GM12891 (cell line): ENCODE results near the gene ZRANB3.
A peak's percentile ranks its signal among the peaks of the same experiment; 100 is the strongest.

ENCODE experiments used
- DNase-seq: peaks from one replicate; pipeline ENCODE4 v3.0.0; 2011; ENCODE audit warnings: low spot score; ENCODE audit not compliant: insufficient read length
- FAIRE-seq: peaks from 2 replicates; lab custom pipeline; 2011; peaks lifted over from hg19 to GRCh38; lab: Jason Lieb, UNC
- PAX5 ChIP-seq: IDR thresholded peaks from 2 replicates; pipeline ENCODE4 v1.6.1; 2011; ENCODE audit warnings: low read length, moderate library complexity, mild to moderate bottlenecking; ENCODE audit not compliant: insufficient read depth, severe bottlenecking
- POLR2A ChIP-seq: IDR thresholded peaks from 2 replicates; pipeline ENCODE4 v1.6.1; 2011; ENCODE audit warnings: low read depth, low read length, control low read depth
- POLR2AphosphoS5 ChIP-seq: IDR thresholded peaks from 2 replicates; pipeline ENCODE4 v1.6.1; 2011; ENCODE audit warnings: low read depth, low read length, control low read depth
- POU2F2 ChIP-seq: IDR thresholded peaks from 2 replicates; pipeline ENCODE4 v1.6.1; 2011; ENCODE audit warnings: low read depth, mild to moderate bottlenecking, control low read depth, low read length, moderate library complexity
- SPI1 ChIP-seq: IDR thresholded peaks from 2 replicates; pipeline ENCODE4 v1.6.1; 2011; ENCODE audit warnings: low read depth, low read length, control low read depth
- TAF1 ChIP-seq: IDR thresholded peaks from 2 replicates; pipeline ENCODE4 v1.6.1; 2011; ENCODE audit warnings: low read depth, low read length, control low read depth

The ZRANB3 gene

DNA sequence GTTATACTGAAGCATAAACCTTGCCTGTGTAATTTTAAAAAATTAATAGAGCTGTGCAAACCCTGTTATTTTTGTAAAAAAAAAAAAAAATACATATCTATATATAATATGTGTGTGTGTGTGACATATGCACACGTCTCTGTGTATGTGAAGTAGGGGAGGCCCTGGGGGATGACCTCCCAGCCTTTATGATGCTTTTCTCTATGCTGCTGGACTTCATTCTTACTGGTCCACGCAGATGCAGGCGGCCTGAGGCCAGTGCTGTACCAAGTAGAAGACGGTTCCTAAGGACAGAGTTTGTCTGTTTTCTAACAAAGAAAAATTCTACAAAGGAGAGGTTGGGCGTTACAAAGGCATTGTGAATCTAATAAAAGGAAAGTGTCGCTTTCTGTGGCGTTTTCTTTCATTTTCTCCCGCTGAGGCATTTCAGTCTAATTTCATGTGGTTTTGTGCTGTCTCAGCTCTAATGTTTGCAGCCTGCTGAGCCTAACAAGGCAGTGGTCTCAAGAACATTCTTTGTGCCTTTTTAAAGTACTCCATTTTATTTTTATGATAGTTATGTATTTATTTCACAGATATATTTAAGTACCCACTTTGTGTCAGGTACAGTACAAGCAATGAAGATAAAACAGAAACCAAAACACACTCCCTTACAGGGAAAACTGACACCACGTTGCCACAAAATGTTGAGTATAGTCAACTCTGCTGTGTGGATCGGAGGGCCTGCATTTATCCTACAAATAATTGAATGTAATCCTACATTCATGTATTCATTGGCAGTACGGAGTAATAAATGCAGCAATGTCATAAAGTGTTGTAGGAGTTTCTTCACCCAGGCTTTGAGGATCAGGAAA is 360.9 kb downstream of the ZRANB3 start:
- DNase-seq (no peak), FAIRE-seq (no peak)
- no peak for TF ChIP-seq SPI1
- no peak for TF ChIP-seq PAX5
- TF ChIP-seq POLR2A, result no peak
- no peak for TF ChIP-seq POLR2AphosphoS5
- no peak for TF ChIP-seq TAF1
- TF ChIP-seq POU2F2, result no peak

DNA sequence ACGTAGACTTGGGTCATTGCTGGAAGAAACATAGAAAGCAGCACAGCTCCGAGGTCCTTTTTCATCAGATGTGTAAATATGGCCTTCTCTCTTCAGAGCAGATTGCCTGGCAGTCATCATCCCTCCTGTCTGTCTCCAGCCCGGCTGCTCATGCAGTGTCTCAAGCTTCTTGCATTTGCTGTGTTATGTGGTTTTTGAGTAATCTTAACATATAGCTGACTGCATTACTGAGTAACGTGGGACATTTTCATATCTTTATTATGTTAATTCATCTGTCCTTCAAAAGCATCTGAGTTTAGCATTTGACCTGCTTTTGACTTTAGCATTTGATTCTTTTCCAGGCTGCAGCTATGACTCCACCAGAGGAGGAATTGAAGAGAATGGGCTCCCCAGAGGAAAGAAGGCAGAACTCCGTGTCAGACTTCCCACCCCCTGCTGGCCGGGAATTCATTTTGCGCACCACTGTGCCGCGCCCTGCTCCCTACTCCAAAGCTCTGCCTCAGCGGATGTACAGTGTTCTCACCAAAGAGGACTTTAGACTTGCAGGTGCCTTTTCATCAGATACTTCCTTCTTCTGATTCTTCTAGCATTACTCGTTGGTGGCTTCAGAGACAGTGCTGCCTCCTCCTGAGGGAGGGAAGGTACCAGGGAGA is 362.7 kb downstream of the ZRANB3 start:
- FAIRE-seq (no peak), DNase-seq (no peak)

DNA sequence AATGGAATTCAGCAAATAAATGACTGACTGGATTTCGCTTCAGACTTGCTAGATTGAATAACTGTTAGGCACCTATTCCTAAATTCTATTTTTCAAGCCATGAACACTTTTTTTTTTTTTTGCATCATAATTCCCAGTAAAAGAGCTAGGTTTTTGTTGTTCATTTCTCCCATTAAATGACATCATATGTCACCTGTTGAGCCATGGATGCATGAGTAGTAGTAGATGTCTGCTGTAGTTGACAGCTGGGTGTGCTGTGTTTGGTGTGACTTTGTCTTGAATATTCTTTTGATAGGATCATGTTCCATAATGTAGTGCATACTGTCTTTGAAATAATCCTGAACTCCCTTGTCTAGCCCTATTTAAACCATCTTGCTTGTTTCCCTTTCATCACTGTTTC is 363.7 kb downstream of the ZRANB3 start:
- TF ChIP-seq POLR2AphosphoS5, result no peak
- no peak for TF ChIP-seq POU2F2
- TF ChIP-seq SPI1, result no peak
- no peak for TF ChIP-seq TAF1
- FAIRE-seq (peak; percentile 13), DNase-seq (no peak)

More for the DNA sequence above, 362.7 kb downstream of the ZRANB3 start:
- no peak for TF ChIP-seq POLR2A
- TF ChIP-seq SPI1, result no peak
- TF ChIP-seq TAF1, result no peak

DNA sequence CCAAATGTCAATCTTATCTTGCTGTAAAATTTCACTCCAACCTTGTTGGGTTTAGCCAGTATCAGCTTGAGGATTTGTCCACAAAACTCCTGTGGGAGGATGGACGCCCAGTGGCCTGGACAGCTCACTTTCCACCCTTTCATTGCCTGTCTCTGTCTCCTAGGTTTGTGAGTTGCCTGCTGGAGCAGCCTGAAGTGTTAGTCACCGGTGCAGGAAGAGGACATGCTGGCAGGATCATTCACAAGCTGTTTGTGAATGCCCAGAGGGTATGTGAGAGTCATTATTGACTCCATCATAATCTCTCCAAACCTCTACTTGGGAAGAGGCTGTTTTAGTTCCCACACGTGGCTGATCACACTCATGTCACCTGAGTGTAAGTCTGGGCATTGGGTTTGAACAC is 366.6 kb downstream of the ZRANB3 start:
- DNase-seq, result no peak
- no peak for TF ChIP-seq TAF1
- no peak for TF ChIP-seq POU2F2
- TF ChIP-seq POLR2AphosphoS5, result no peak
- TF ChIP-seq POLR2A, result no peak
- TF ChIP-seq PAX5, result no peak
- TF ChIP-seq SPI1, result no peak
- no peak for FAIRE-seq

DNA sequence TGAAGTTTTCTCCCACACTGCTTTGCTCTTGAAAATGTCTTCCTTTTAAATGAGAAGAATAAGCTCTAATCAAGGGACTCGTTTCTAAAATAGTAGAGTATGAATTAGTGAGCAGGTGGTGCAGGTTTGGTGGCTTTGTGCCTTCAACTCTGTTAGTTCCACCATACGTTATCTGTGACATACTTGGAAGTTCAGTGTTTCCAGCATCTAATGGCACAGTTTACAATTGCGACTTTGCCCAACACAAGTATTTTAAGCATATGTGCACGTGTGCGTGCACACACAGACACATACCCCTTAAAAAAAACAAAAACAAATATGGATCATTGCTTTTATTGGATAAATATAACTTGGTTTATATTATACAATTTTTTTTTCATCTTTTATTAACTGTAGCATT is 367.1 kb downstream of the ZRANB3 start:
- FAIRE-seq (no peak), DNase-seq (no peak)
- TF ChIP-seq SPI1, result no peak
- TF ChIP-seq PAX5, result no peak
- no peak for TF ChIP-seq POLR2AphosphoS5
- no peak for TF ChIP-seq POLR2A
- no peak for TF ChIP-seq POU2F2
- TF ChIP-seq TAF1, result no peak

DNA sequence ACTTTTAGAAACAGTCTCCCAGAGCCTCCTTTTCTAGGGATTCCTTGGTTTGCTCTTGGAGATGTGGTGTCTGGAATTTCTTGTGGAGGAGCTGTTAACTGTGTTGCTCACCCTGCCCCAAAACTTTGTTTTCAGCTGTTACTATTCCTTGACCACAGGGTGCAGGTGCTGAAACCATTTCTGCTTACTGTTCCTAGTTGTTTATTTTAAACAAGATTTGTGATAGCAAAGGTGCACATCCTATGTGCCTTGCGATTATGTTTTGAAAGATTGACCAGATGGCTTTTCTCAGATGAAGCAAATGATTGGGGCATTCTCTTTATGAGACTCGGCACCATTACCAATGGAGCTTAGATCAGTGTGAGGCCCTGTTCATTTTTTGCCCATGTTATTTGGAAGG is 367.7 kb downstream of the ZRANB3 start:
- no peak for DNase-seq

DNA sequence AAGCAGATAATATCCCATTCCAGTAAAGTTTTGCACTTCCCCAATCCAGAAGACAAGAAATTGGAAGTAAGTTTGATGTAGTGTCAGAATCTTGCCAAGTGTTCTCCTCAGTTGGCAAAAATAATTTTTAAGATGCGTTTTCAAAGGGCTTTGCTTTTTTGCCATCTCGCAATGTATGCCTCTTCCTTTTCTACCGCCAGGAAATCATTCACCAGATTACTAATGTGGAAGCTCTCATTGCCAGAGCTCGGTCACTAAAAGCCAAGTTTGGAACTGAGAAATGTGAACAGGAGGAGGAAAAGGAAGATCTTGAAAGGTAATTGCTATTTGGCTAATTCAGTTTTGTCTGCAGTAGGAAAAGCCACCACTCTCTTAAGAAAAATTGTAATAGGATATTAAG is 368.2 kb downstream of the ZRANB3 start:
- no peak for DNase-seq
- peak; percentile 26 for FAIRE-seq
- no peak for TF ChIP-seq POLR2A
- TF ChIP-seq PAX5, result no peak
- TF ChIP-seq TAF1, result no peak
- no peak for TF ChIP-seq POLR2AphosphoS5
- no peak for TF ChIP-seq POU2F2
- TF ChIP-seq SPI1, result no peak

More for the DNA sequence above, 367.7 kb downstream of the ZRANB3 start:
- no peak for TF ChIP-seq POLR2AphosphoS5
- no peak for TF ChIP-seq SPI1
- TF ChIP-seq TAF1, result no peak
- no peak for TF ChIP-seq PAX5
- no peak for TF ChIP-seq POU2F2
- no peak for TF ChIP-seq POLR2A
- peak; percentile 71 for FAIRE-seq

DNA sequence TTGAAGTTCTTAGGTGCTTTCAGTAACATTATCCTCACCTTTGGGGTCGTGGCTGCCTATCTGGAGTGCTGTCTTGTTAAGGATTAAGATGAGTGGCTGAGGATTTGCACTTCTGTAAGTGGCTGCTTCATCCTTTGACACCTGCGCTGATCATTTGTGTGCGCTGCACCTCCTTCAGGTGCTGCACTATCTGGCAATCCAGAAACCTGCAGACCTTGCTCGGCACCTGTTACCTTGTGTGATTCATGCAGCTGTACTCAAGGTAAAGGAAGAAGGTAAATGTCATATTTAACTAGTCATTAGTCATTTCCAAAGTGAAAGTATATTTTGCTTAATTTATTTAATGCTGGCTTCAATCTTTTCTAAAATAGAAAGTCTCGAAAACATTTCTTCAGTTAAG is 368.6 kb downstream of the ZRANB3 start:
- FAIRE-seq (peak; percentile 83), DNase-seq (no peak)
- TF ChIP-seq POLR2A (no peak), TAF1 (no peak), SPI1 (no peak), POLR2AphosphoS5 (no peak), POU2F2 (no peak), PAX5 (no peak)

DNA sequence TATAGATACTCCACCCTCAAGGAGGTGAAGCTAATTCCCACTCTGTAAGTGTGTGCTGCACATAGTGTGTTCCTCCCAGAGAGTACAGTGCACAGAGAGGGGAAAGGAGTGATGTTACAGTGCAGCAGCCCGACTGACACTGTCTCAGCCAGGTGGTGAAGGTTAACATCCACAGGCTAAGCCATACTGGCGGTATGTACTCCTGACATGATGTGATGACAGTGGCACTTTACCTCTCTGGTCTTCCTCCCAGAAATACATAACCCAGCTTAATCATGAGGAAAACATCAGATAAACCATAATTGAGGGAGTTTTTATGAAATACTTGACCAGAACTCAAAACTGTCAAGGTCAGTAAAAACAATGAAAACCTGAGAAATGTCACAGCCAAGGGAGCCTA is 371.8 kb downstream of the ZRANB3 start:
- DNase-seq, result no peak
- FAIRE-seq, result no peak
- no peak for TF ChIP-seq TAF1
- TF ChIP-seq POLR2AphosphoS5, result no peak
- TF ChIP-seq POLR2A, result no peak
- no peak for TF ChIP-seq PAX5
- no peak for TF ChIP-seq SPI1
- TF ChIP-seq POU2F2, result no peak

DNA sequence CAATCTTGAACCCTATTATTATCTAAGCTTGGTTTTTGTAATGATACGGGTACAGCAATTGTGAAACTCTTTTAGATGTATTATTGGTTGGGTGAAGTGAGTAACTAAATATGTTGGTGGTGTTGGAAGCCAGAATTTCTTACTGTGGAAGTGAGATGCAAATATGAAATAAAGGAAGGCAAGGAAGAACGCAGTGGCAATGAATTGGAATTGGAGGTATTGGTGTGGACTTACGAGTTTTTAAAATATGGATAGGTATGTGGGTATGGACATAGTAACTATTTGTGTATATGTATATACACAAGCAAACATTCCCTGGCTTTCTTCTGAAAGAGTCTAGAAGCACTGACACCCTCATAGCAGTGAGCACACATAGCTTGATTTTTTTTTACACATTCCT is 373.2 kb downstream of the ZRANB3 start:
- TF ChIP-seq POLR2AphosphoS5, result no peak
- no peak for TF ChIP-seq POU2F2
- TF ChIP-seq POLR2A, result no peak
- TF ChIP-seq PAX5, result no peak
- TF ChIP-seq TAF1, result no peak
- TF ChIP-seq SPI1, result no peak
- FAIRE-seq (no peak), DNase-seq (no peak)
